ENCODE measurements around the gene JPH4.

GRCh38 chr14:23569443-23570151 is 9.0 kb downstream of the JPH4 start:
- no peak for TF ChIP-seq ZFX (IDR thresholded peaks at IDR 0.05)
- TF ChIP-seq CTCF (IDR thresholded peaks at IDR 0.05 in 2 of 3, conservative IDR thresholded peaks at IDR 0.05 in 1 of 3; ENCODE audit: borderline replicate concordance in 1 of 3, insufficient read depth in 1 of 3, low read depth in 2 of 3, low read length in 2 of 3) = peak in 2 of 3 experiments; percentile 31 to 38; a peak in 4 of 6 replicates
- no peak for TF ChIP-seq CBX3 (IDR thresholded peaks at IDR 0.05; ENCODE audit: low read depth)
- TF ChIP-seq RAD21 (IDR thresholded peaks at IDR 0.05; ENCODE audit: low read depth) = no peak
- no peak for TF ChIP-seq POLR2A (IDR thresholded peaks at IDR 0.05; ENCODE audit: borderline replicate concordance, extremely low read depth, insufficient read depth, insufficient read length)
- TF ChIP-seq POLR2AphosphoS5 (IDR thresholded peaks at IDR 0.05; ENCODE audit: low read depth, low read length) = no peak
- no peak for TF ChIP-seq EZH2 (IDR thresholded peaks at IDR 0.05)
- TF ChIP-seq ZBTB33 (IDR thresholded peaks at IDR 0.05; ENCODE audit: extremely low read depth, insufficient replicate concordance, low read length) = no peak
- TF ChIP-seq SIN3A (IDR thresholded peaks at IDR 0.05; ENCODE audit: low read depth) = no peak
- TF ChIP-seq ELF1 (IDR thresholded peaks at IDR 0.05; ENCODE audit: borderline replicate concordance, low read depth) = no peak
- TF ChIP-seq EZH2phosphoT487 (IDR thresholded peaks at IDR 0.05; ENCODE audit: borderline replicate concordance) = no peak
- TF ChIP-seq, protein P1, sequence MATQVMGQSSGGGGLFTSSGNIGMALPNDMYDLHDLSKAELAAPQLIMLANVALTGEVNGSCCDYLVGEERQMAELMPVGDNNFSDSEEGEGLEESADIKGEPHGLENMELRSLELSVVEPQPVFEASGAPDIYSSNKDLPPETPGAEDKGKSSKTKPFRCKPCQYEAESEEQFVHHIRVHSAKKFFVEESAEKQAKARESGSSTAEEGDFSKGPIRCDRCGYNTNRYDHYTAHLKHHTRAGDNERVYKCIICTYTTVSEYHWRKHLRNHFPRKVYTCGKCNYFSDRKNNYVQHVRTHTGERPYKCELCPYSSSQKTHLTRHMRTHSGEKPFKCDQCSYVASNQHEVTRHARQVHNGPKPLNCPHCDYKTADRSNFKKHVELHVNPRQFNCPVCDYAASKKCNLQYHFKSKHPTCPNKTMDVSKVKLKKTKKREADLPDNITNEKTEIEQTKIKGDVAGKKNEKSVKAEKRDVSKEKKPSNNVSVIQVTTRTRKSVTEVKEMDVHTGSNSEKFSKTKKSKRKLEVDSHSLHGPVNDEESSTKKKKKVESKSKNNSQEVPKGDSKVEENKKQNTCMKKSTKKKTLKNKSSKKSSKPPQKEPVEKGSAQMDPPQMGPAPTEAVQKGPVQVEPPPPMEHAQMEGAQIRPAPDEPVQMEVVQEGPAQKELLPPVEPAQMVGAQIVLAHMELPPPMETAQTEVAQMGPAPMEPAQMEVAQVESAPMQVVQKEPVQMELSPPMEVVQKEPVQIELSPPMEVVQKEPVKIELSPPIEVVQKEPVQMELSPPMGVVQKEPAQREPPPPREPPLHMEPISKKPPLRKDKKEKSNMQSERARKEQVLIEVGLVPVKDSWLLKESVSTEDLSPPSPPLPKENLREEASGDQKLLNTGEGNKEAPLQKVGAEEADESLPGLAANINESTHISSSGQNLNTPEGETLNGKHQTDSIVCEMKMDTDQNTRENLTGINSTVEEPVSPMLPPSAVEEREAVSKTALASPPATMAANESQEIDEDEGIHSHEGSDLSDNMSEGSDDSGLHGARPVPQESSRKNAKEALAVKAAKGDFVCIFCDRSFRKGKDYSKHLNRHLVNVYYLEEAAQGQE (IDR thresholded peaks at IDR 0.05; ENCODE audit: low read depth) = no peak
